Measurements from ENCODE around the gene TTLL7.

DNA sequence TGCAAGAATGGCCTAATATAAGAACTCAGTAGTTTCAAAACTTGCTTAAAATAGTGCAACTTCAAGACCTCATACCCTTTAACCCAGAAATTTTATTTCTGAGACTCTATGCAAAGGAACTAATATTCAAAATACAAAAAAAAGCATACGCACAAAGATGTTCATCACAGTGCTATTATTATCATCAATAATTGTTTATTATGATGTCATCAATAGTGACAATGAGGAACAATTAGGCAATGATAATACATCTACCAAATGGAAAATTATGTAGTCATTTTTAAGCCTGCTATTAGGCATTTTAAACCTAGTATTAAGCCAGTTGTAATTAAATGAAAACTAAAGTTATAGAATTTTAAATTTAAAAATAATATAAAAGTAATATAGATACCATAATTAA lies 3.3 kb downstream of the TTLL7 start:
- TF ChIP-seq, protein P1, sequence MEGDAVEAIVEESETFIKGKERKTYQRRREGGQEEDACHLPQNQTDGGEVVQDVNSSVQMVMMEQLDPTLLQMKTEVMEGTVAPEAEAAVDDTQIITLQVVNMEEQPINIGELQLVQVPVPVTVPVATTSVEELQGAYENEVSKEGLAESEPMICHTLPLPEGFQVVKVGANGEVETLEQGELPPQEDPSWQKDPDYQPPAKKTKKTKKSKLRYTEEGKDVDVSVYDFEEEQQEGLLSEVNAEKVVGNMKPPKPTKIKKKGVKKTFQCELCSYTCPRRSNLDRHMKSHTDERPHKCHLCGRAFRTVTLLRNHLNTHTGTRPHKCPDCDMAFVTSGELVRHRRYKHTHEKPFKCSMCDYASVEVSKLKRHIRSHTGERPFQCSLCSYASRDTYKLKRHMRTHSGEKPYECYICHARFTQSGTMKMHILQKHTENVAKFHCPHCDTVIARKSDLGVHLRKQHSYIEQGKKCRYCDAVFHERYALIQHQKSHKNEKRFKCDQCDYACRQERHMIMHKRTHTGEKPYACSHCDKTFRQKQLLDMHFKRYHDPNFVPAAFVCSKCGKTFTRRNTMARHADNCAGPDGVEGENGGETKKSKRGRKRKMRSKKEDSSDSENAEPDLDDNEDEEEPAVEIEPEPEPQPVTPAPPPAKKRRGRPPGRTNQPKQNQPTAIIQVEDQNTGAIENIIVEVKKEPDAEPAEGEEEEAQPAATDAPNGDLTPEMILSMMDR (IDR thresholded peaks at IDR 0.05; ENCODE audit: low read length), result no peak
- TF ChIP-seq EZH2 (IDR thresholded peaks at IDR 0.05; ENCODE audit: borderline replicate concordance, low read length), result no peak
